ENCODE measurements around the gene EDEM2.
"Not testable (repeated sequence)": the region's sequence is repeated elsewhere in the genome, so short reads cannot be mapped to it uniquely, and the experiment has no call there.

Gene EDEM2

GRCh38 chr20:35168701-35169409 lies 21.7 kb upstream of the EDEM2 start:
- not testable (repeated sequence) for DNase-seq (ENCODE audit: low read depth, low spot score)

DNA sequence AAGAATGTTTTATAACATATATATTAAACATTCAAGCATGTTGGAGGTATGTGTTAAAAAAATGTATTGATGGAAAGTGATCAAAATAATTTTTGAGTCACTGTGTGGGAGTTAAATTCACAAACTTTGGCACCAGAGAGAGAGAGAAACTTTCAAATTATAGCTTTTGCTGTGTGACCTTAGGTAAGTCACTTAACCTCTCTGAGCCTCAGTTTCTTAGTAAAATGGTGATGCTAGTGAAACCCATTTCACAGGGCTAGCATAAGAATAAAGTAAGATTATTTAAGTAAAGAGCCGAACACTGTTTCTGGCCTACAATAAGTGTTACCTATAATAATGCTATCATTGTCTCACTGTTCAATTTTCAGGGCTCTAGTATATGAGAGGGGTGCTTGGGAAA lies 20.7 kb upstream of the EDEM2 start:
- DNase-seq (ENCODE audit: low read depth, low spot score), result no peak

- no peak for DNase-seq (ENCODE audit: low read depth, low spot score)
Measured at GRCh38 chr20:35166242-35166830, 19.2 kb upstream of the EDEM2 start.

GRCh38 chr20:35165221-35166185 lies 18.4 kb upstream of the EDEM2 start:
- DNase-seq (ENCODE audit: low read depth, low spot score), result no peak

DNA sequence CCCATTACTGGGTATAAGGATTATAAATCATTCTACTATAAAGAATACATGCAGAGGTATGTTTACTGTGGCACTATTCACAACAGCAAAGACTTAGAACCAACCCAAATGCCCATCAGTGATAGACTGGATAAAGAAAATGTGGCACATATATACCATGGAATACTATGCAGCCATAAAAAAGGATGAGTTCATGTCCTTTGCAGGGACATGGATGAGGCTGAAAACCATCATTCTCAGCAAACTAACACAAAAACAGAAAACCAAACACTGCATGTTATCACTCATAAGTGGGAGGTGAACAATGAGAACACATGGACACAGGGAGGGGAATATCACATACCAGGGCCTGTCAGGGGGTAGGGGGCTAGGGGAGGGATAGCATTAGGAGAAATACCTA lies 17.4 kb upstream of the EDEM2 start:
- not testable (repeated sequence) for DNase-seq (ENCODE audit: low read depth, low spot score)

GRCh38 chr20:35160341-35160740 lies 13.2 kb upstream of the EDEM2 start:
- not testable (repeated sequence) for DNase-seq (ENCODE audit: low read depth, low spot score)

- DNase-seq (ENCODE audit: low read depth, low spot score), result no peak
Measured at GRCh38 chr20:35156978-35157377, 9.8 kb upstream of the EDEM2 start.

DNA sequence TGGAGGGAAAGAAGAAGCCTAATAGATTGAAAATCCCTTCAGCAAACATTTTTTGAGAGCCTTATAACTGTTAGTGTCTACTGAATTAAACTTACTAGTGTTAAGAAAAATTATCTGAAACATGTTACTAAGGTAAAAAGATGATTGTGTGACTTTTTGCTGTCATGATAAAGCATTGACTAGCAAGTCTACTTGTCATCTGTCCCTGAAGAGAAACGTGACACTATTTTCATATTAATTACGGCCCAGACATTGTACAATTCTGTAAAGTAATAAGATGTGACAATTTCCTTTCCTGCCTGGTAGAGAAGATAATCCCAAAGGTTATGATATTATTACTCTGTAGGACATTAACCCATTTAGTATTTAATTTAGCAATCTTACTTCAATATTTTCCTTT lies 8.8 kb upstream of the EDEM2 start:
- DNase-seq (ENCODE audit: low read depth, low spot score), result no peak

- DNase-seq (ENCODE audit: low read depth, low spot score), result no peak
Measured at GRCh38 chr20:35151736-35152135, 4.6 kb upstream of the EDEM2 start.

DNA sequence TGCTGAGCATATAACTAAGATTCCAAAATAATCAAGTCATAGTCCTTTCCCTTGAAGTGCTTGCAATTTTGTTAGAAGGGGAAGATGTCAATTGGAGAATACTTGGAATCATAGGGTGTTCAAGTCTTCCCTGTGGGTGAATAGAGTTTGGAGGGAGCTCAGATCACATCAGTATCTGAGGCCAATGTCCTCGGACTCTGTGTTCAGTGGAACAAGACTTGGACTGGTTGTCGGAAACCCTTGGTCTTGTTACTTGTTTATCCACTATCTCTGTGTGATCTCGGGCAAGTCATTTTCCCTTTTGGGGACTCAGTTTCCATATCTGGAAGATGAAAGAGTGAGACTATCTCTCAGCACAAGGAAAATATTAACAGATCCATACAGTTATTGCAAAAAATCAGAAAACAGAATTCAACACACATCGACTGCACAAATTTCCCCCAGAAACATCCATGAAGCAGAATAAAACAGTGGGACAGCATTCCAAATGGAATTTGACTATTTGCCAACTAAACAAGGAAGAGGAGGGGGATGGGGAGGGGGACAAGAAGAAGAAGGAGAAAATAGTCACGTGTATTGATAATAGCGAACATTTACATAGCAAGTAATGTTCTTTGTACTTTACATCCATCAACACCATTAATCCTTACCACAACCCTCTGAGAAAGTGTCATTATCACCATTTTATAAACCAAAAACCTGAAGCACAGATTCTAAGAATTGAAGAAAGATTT lies 3.9 kb upstream of the EDEM2 start:
- DNase-seq (ENCODE audit: low read depth, low spot score), result no peak

DNA sequence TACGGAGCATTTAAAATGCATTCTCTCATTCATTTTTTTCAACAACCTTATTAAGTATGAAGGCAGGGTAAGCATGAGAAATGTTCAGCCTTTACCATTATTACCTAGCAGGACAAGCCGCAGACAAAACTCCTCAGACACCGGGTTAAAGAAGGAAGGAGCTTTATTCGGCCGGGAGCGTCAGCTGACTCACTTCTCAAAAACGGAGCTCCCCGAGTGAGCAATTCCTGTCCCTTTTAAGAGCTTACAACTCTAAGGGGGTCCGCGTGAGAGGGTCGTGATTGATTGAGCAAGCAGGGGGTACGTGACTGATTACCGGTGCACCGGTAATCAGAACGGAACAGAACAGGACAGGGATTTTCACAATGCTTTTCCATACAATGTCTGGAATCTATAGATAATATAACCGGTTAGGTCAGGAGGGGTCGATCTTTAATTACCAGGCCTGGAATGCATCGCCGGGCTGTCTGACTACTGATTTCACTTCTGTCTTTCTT lies 487 bp upstream of the EDEM2 start:
- DNase-seq (ENCODE audit: low read depth, low spot score), result not testable (repeated sequence)

- no peak for DNase-seq (ENCODE audit: low read depth, low spot score)
Measured at GRCh38 chr20:35146299-35146919, 727 bp downstream of the EDEM2 start.

DNA sequence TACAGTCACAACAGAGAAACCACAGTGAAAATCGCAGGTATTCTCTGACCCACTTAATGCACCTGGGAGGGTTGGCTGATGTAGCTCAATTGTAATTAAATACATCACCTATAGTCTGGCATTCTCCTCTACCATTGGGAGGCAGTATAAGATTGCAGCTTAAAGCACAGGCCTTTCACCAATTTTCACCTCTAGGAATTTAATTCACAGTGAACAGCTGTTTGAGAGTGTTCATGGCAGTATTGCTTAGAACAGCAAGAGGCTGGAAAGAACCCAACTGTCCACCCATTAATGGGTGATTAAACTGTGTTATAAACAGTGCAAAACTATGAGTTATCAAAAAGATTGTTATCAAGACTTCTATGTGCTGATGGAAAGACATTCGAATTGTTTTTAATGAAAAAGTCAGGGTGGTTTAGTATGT lies 2.0 kb downstream of the EDEM2 start:
- no peak for DNase-seq (ENCODE audit: low read depth, low spot score)

GRCh38 chr20:35144694-35145093 lies 2.4 kb downstream of the EDEM2 start:
- DNase-seq (ENCODE audit: low read depth, low spot score), result no peak

DNA sequence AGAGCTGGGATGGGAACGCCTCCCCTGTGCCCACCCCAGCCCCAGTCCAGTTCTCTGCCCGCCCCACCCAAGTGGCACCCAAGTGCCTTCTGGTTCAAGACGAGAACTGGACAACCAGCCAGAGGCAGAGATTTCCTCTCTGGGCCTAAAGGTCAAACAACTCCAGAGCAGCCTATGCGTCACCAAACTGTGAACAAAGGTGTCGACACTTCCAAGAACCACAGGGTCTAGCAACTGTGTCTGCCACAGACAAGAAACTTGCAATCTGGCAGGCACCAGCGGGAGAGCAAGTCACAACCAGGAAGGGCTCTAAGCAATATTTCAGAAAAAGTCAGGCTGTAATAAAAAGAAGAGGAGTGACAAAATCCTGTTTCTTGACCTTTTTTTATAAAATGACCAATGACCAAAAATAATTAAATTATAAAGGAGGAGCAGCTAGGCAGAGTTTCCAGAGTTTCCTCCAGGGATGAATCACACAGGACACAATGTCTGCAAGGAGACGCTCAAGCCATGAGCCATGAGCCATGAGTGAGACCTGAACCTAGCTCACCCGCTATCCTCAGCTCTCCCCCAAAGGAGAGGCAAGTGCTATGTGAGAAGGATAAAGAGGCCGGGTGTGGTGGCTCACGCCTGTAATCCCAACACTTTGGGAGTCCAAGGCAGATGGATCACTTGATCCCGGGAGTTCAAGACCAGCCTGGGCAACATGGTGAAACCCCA lies 11.1 kb downstream of the EDEM2 start:
- DNase-seq (ENCODE audit: low read depth, low spot score), result no peak

DNA sequence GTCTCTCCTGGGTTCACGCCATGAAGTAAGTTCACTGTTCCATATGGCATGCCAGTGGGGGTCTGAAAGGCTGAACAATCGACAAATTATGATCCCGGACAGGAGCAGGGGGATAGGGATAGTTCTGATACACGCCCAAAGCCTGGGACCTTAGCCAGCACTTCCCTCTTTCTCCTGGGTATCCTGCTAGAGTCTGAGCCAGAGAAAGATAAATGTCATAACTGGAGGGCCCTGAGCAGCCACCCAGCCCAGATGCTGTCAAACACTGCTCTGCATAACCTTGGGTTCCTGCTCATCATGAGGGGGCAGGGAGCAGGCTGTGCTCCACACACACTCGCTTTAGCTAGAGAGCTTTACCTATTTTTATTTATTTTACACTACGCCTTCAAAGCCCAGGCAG lies 12.3 kb downstream of the EDEM2 start:
- DNase-seq (ENCODE audit: low read depth, low spot score), result no peak

GRCh38 chr20:35134472-35134871 lies 12.7 kb downstream of the EDEM2 start:
- no peak for DNase-seq (ENCODE audit: low read depth, low spot score)

DNA sequence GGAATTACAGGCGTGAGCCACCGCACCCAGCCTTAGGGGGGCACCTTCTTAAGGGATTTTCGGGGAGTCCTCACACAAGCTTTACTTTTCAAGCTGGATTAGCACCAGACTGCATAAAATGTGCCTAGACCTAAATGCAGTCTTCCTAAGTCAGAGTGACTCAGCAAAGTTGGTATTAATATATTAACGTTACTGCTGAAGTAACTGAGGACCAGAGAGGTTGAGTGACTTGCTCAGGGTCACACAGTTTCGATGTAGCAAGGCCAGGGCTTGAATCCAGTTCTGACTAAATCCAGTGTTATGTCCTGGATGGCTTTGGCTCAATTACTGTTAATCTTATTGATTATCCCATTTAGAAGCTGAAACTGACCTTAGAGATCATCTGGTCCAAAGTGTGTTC lies 13.4 kb downstream of the EDEM2 start:
- DNase-seq (ENCODE audit: low read depth, low spot score), result no peak

- DNase-seq (ENCODE audit: low read depth, low spot score), result no peak
Measured at GRCh38 chr20:35133031-35133430, 14.1 kb downstream of the EDEM2 start.

DNA sequence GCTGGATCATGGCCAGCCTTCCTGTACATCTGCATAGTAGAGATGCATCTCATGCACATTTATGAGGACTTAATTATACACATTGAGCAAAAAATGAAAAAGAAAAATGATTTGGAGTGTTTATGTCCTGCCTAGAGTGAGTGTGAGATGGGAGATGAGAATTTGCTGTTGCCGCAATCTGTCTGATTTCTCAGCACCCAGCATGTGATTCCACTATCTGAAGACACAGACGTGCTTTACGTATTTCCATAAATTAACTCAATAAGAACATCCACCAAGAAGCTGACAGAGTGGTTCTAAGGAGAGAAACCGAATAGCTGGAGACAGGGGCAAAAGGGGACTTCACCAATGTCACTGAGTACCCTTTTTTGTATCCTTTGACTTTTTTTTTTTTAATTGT lies 15.2 kb downstream of the EDEM2 start:
- DNase-seq (ENCODE audit: low read depth, low spot score), result no peak

Data from activated naive CD8-positive, alpha-beta T cell treated with anti-CD3 and anti-CD28 coated beads, Interleukin-2, amount 50 U/mL, for 16 hours (primary cell).